Measurements from ENCODE around the gene HES7.

HES7 gene

GRCh38 chr17:8074554-8074953 is 49.4 kb downstream of the HES7 start:
- no peak overlapping the region for H3K27ac ChIP-seq (ENCODE audit: low read depth, low read length, poor library complexity, severe bottlenecking)
- no peaks in the 10 kb centered on the region for H3K9me2 ChIP-seq (ENCODE audit: low read depth, low read length)
- H3K4me1 ChIP-seq (ENCODE audit: insufficient read depth, low read length, severe bottlenecking): no peaks in the 10 kb centered on the region
- no peaks in the 10 kb centered on the region for H3K36me3 ChIP-seq (ENCODE audit: insufficient read depth, low read length)
- no peak overlapping the region for H3K4me2 ChIP-seq (ENCODE audit: low read length)
- no peak overlapping the region for H2AFZ ChIP-seq (ENCODE audit: low read length)
- H4K20me1 ChIP-seq (ENCODE audit: insufficient read depth, low read length): no peaks in the 10 kb centered on the region
- H3K4me3 ChIP-seq (ENCODE audit: low read depth, low read length, poor library complexity, severe bottlenecking): no peak overlapping the region
- TF ChIP-seq CTCF (IDR thresholded peaks at IDR 0.05; ENCODE audit: low read length) (no peak), EZH2 (IDR thresholded peaks at IDR 0.05; ENCODE audit: borderline replicate concordance, low read length) (no peak)
- no peaks in the 10 kb centered on the region for H3K79me2 ChIP-seq (ENCODE audit: insufficient read depth, low read length)
- H3K9ac ChIP-seq (ENCODE audit: low read length): no peak overlapping the region
- peaks cover 7% of the 10 kb centered on the region; the same call in 1 of the 2 replicates for H3K27me3 ChIP-seq (ENCODE audit: insufficient read depth, low read length)
- H3F3A ChIP-seq (ENCODE audit: insufficient read depth, low read length): no peaks in the 10 kb centered on the region
- no peaks in the 10 kb centered on the region for H3K9me3 ChIP-seq (ENCODE audit: low read length)

- H3K9me3 ChIP-seq (ENCODE audit: low read length): no peaks in the 10 kb centered on the region
- H3K27me3 ChIP-seq (ENCODE audit: insufficient read depth, low read length): peaks cover 7% of the 10 kb centered on the region; the same call in 1 of the 2 replicates
- no peak overlapping the region for H3K4me3 ChIP-seq (ENCODE audit: low read depth, low read length, poor library complexity, severe bottlenecking)
- no peaks in the 10 kb centered on the region for H4K20me1 ChIP-seq (ENCODE audit: insufficient read depth, low read length)
- no peak overlapping the region for H2AFZ ChIP-seq (ENCODE audit: low read length)
- H3K9me2 ChIP-seq (ENCODE audit: low read depth, low read length): no peaks in the 10 kb centered on the region
- no peak overlapping the region for H3K9ac ChIP-seq (ENCODE audit: low read length)
- H3K36me3 ChIP-seq (ENCODE audit: insufficient read depth, low read length): no peaks in the 10 kb centered on the region
- H3K4me2 ChIP-seq (ENCODE audit: low read length): no peak overlapping the region
- H3K4me1 ChIP-seq (ENCODE audit: insufficient read depth, low read length, severe bottlenecking): no peaks in the 10 kb centered on the region
- H3K79me2 ChIP-seq (ENCODE audit: insufficient read depth, low read length): no peaks in the 10 kb centered on the region
- TF ChIP-seq EZH2 (IDR thresholded peaks at IDR 0.05; ENCODE audit: borderline replicate concordance, low read length) (no peak), CTCF (IDR thresholded peaks at IDR 0.05; ENCODE audit: low read length) (peak; percentile 87)
- H3K27ac ChIP-seq (ENCODE audit: low read depth, low read length, poor library complexity, severe bottlenecking): no peak overlapping the region
- no peaks in the 10 kb centered on the region for H3F3A ChIP-seq (ENCODE audit: insufficient read depth, low read length)
Measured at GRCh38 chr17:8073627-8074484, 50.0 kb downstream of the HES7 start.

GRCh38 chr17:8072729-8073461 is 51.0 kb downstream of the HES7 start:
- Histone ChIP-seq H3K79me2 (ENCODE audit: insufficient read depth, low read length) (no peaks in the 10 kb centered on the region), H3K9me3 (ENCODE audit: low read length) (no peaks in the 10 kb centered on the region), H3K27me3 (ENCODE audit: insufficient read depth, low read length) (peaks cover 7% of the 10 kb centered on the region; the same call in 1 of the 2 replicates), H3F3A (ENCODE audit: insufficient read depth, low read length) (no peaks in the 10 kb centered on the region), H3K36me3 (ENCODE audit: insufficient read depth, low read length) (no peaks in the 10 kb centered on the region), H3K4me3 (ENCODE audit: low read depth, low read length, poor library complexity, severe bottlenecking) (no peak overlapping the region), H3K9me2 (ENCODE audit: low read depth, low read length) (no peaks in the 10 kb centered on the region), H3K9ac (ENCODE audit: low read length) (no peak overlapping the region), H3K4me1 (ENCODE audit: insufficient read depth, low read length, severe bottlenecking) (no peaks in the 10 kb centered on the region), H2AFZ (ENCODE audit: low read length) (no peak overlapping the region), H3K27ac (ENCODE audit: low read depth, low read length, poor library complexity, severe bottlenecking) (no peak overlapping the region), H4K20me1 (ENCODE audit: insufficient read depth, low read length) (no peaks in the 10 kb centered on the region), H3K4me2 (ENCODE audit: low read length) (no peak overlapping the region)
- TF ChIP-seq EZH2 (IDR thresholded peaks at IDR 0.05; ENCODE audit: borderline replicate concordance, low read length): no peak
- no peak for TF ChIP-seq CTCF (IDR thresholded peaks at IDR 0.05; ENCODE audit: low read length)

Data from OCI-LY1 (cell line).